ENCODE results near the gene ZNF460.
A peak's percentile ranks its signal among the peaks of the same experiment; 100 is the strongest.

ZNF460 gene

GRCh38 chr19:57280165-57280961 lies at the start of gene ZNF460:
ZNF460 (plus strand) TSS chr19:57280485; CDS start chr19:57280807, 322 bp downstream.
- H3K9me3 ChIP-seq (replicated peaks; ENCODE audit: insufficient read depth, low read length) = no peaks in the 10 kb centered on the region
- H2AFZ ChIP-seq (ENCODE audit: low read length) = peak within 1 kb of the TSS; percentile 47
- peaks cover 47% of the 10 kb centered on the region for H3K79me2 ChIP-seq (ENCODE audit: low read length)
- H3K4me1 ChIP-seq (ENCODE audit: low read length) = peaks cover 27% of the 10 kb centered on the region
- TF ChIP-seq EZH2phosphoT487 (IDR thresholded peaks at IDR 0.05; ENCODE audit: low read length) = no peak
- TF ChIP-seq, protein P1, sequence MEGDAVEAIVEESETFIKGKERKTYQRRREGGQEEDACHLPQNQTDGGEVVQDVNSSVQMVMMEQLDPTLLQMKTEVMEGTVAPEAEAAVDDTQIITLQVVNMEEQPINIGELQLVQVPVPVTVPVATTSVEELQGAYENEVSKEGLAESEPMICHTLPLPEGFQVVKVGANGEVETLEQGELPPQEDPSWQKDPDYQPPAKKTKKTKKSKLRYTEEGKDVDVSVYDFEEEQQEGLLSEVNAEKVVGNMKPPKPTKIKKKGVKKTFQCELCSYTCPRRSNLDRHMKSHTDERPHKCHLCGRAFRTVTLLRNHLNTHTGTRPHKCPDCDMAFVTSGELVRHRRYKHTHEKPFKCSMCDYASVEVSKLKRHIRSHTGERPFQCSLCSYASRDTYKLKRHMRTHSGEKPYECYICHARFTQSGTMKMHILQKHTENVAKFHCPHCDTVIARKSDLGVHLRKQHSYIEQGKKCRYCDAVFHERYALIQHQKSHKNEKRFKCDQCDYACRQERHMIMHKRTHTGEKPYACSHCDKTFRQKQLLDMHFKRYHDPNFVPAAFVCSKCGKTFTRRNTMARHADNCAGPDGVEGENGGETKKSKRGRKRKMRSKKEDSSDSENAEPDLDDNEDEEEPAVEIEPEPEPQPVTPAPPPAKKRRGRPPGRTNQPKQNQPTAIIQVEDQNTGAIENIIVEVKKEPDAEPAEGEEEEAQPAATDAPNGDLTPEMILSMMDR (IDR thresholded peaks at IDR 0.05; ENCODE audit: low read length) = no peak
- no peak for TF ChIP-seq EZH2 (optimal IDR thresholded peaks at IDR 0.05; ENCODE audit: low read depth, low read length)
- H3K36me3 ChIP-seq (replicated peaks; ENCODE audit: insufficient read depth, low read length) = peaks cover 11% of the 10 kb centered on the region
- DNase-seq = peak; percentile 97
- peaks cover 39% of the 10 kb centered on the region for H3F3A ChIP-seq (ENCODE audit: insufficient read depth, low read length)
- peak within 1 kb of the TSS; percentile 96 for H3K9ac ChIP-seq (ENCODE audit: low read length)
- no peaks in the 10 kb centered on the region for H3K9me2 ChIP-seq (replicated peaks; ENCODE audit: insufficient read depth, low read length)
- peak within 1 kb of the TSS; percentile 73 for H3K4me2 ChIP-seq (ENCODE audit: low read depth, low read length)
- H3K27me3 ChIP-seq (replicated peaks; ENCODE audit: insufficient read depth, low read length) = no peaks in the 10 kb centered on the region
- peak within 1 kb of the TSS; percentile 91 for H3K27ac ChIP-seq (ENCODE audit: low read length)
- peak within 1 kb of the TSS; percentile 88 for H3K4me3 ChIP-seq (ENCODE audit: low read length)
- no peaks in the 10 kb centered on the region; the same call in 1 of the 2 replicates for H4K20me1 ChIP-seq (ENCODE audit: insufficient read depth, low read length)

DNA sequence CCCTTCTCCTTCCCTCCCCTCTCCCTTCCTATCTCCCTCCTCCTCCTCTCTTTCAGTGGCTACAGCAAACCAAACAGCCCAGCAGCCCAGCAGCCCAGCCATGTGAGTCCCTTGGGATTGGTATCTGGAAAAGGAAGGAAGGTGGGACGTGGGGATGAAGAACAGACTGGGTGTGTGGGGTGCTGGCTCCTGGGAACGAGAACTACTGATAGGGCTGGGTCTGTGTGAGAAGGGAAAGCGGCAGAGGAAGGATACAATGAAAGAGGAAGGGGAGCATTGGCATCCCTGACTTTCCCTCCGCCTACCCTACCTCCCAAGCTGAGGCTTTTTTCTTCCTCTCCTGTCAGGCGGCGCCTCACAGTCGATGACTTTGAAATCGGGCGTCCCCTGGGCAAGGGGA lies 48.6 kb upstream of the ZNF460 start:
- no peaks in the 10 kb centered on the region for H3K4me1 ChIP-seq (ENCODE audit: low read length)
- H3K9me2 ChIP-seq (replicated peaks; ENCODE audit: insufficient read depth, low read length) = no peaks in the 10 kb centered on the region
- no peaks in the 10 kb centered on the region for H3K27me3 ChIP-seq (replicated peaks; ENCODE audit: insufficient read depth, low read length)
- no peak overlapping the region for H2AFZ ChIP-seq (ENCODE audit: low read length)
- H3K4me3 ChIP-seq (ENCODE audit: low read length) = no peak overlapping the region
- no peak overlapping the region for H3K27ac ChIP-seq (ENCODE audit: low read length)
- no peak overlapping the region for H3K4me2 ChIP-seq (ENCODE audit: low read depth, low read length)
- no peak overlapping the region for H3K9ac ChIP-seq (ENCODE audit: low read length)
- no peaks in the 10 kb centered on the region for H3K9me3 ChIP-seq (replicated peaks; ENCODE audit: insufficient read depth, low read length)
- no peaks in the 10 kb centered on the region for H3K36me3 ChIP-seq (replicated peaks; ENCODE audit: insufficient read depth, low read length)
- no peaks in the 10 kb centered on the region for H4K20me1 ChIP-seq (ENCODE audit: insufficient read depth, low read length)
- DNase-seq = no peak
- H3F3A ChIP-seq (ENCODE audit: insufficient read depth, low read length) = no peaks in the 10 kb centered on the region
- no peaks in the 10 kb centered on the region for H3K79me2 ChIP-seq (ENCODE audit: low read length)
- TF ChIP-seq EZH2phosphoT487 (IDR thresholded peaks at IDR 0.05; ENCODE audit: low read length) = no peak
- TF ChIP-seq, protein P1 (IDR thresholded peaks at IDR 0.05; ENCODE audit: low read length) = no peak
- no peak for TF ChIP-seq EZH2 (optimal IDR thresholded peaks at IDR 0.05; ENCODE audit: low read depth, low read length)

- Histone ChIP-seq H3F3A (ENCODE audit: insufficient read depth, low read length) (no peaks in the 10 kb centered on the region), H3K79me2 (ENCODE audit: low read length) (no peaks in the 10 kb centered on the region), H3K9ac (ENCODE audit: low read length) (no peak overlapping the region), H3K9me2 (replicated peaks; ENCODE audit: insufficient read depth, low read length) (no peaks in the 10 kb centered on the region), H3K4me1 (ENCODE audit: low read length) (no peaks in the 10 kb centered on the region), H3K27me3 (replicated peaks; ENCODE audit: insufficient read depth, low read length) (no peaks in the 10 kb centered on the region), H3K4me3 (ENCODE audit: low read length) (no peak overlapping the region), H2AFZ (ENCODE audit: low read length) (no peak overlapping the region), H3K9me3 (replicated peaks; ENCODE audit: insufficient read depth, low read length) (no peaks in the 10 kb centered on the region), H4K20me1 (ENCODE audit: insufficient read depth, low read length) (no peaks in the 10 kb centered on the region), H3K27ac (ENCODE audit: low read length) (no peak overlapping the region), H3K4me2 (ENCODE audit: low read depth, low read length) (no peak overlapping the region), H3K36me3 (replicated peaks; ENCODE audit: insufficient read depth, low read length) (no peaks in the 10 kb centered on the region)
- TF ChIP-seq EZH2phosphoT487 (IDR thresholded peaks at IDR 0.05; ENCODE audit: low read length) (no peak), EZH2 (optimal IDR thresholded peaks at IDR 0.05; ENCODE audit: low read depth, low read length) (no peak)
- TF ChIP-seq, protein P1 (IDR thresholded peaks at IDR 0.05; ENCODE audit: low read length) = no peak
- DNase-seq = no peak
Measured at GRCh38 chr19:57233207-57233606, 47.1 kb upstream of the ZNF460 start.
